SK-N-SH (cell line): ENCODE data around the gene STK40. TPM values are rescaled to one million over a fixed set of nuclear protein-coding genes. Genes with fewer than 3 reads are reported as not detected.

ENCODE experiments used
- CTCF ChIA-PET: fragments of 300-600, 350-600 bp; formaldehyde crosslinking; extraction: SDS; loops from one replicate; lab custom pipeline; 2021; lab: Yijun Ruan, JAX
- POLR2A ChIA-PET: fragments of 350-600 bp; sonication (Branson Sonifier 250); formaldehyde crosslinking; extraction: SDS; loops from one replicate; lab custom pipeline; 2020; ENCODE audit warnings: antibody characterized with exemption, inconsistent platforms; lab: Yijun Ruan, JAX
- DNase-seq: peaks from one replicate; pipeline ENCODE4 v3.0.0; 2012
- H2AFZ ChIP-seq: fragments of 200-600 bp; sonication (generic); 2 replicates; pipeline ENCODE4 v1.8.1; 2016; ENCODE audit warnings: antibody characterized with exemption, mild to moderate bottlenecking, low read depth
- H3F3A ChIP-seq: fragments of 200-600 bp; sonication (generic); replicated peaks from 2 replicates; pipeline ENCODE3; 2016; ENCODE audit warnings: antibody characterized with exemption, mild to moderate bottlenecking; ENCODE audit not compliant: insufficient read depth
- H3K27ac ChIP-seq, 2 experiments: fragments of 200-500 bp in 1 of 2; fragments of 200-600 bp in 1 of 2; sonication (Bioruptor generic) in 1 of 2; sonication (generic), shearing (Covaris generic) in 1 of 2; 2 replicates each; pipeline versions ENCODE4 v1.5.1 to v1.6.1; 2014 to 2016; ENCODE audit warnings: low read depth in 2 of 2, inconsistent platforms in 1 of 2, low read length in 1 of 2, mild to moderate bottlenecking in 1 of 2, mixed read lengths in 1 of 2
- H3K27me3 ChIP-seq: fragments of 200-600 bp; sonication (generic), shearing (Covaris generic); 2 replicates; pipeline ENCODE4 v1.6.1; 2016; ENCODE audit warnings: mixed run types; ENCODE audit not compliant: insufficient read depth
- H3K36me3 ChIP-seq, 2 experiments: fragments of 200-500 bp in 1 of 2; fragments of 200-600 bp in 1 of 2; sonication (Bioruptor generic) in 1 of 2; sonication (generic) in 1 of 2; replicated peaks in 1 of 2; 2 replicates each; pipeline versions ENCODE3 to v1.5.1; 2014 to 2016; ENCODE audit warnings: low read length in 1 of 2, mild to moderate bottlenecking in 1 of 2; ENCODE audit not compliant: insufficient read depth in 2 of 2, control insufficient read depth in 1 of 2
- H3K4me1 ChIP-seq, 2 experiments: fragments of 200-500 bp in 1 of 2; fragments of 200-600 bp in 1 of 2; sonication (Bioruptor generic) in 1 of 2; sonication (generic), shearing (Covaris generic) in 1 of 2; 2 replicates each; pipeline versions ENCODE4 v1.5.1 to v1.6.1; 2014 to 2016; ENCODE audit warnings: low read depth in 1 of 2, low read length in 1 of 2, mixed run types in 1 of 2; ENCODE audit not compliant: insufficient read depth in 2 of 2, control insufficient read depth in 1 of 2
- H3K4me2 ChIP-seq: fragments of 200-600 bp; sonication (generic), shearing (Covaris generic); 2 replicates; pipeline ENCODE4 v1.6.1; 2017; ENCODE audit warnings: mixed run types
- H3K4me3 ChIP-seq, 2 experiments: fragments of 200-500 bp in 1 of 2; fragments of 200-600 bp in 1 of 2; sonication (Bioruptor generic) in 1 of 2; sonication (generic), shearing (Covaris generic) in 1 of 2; 2 replicates each; pipeline versions ENCODE4 v1.5.1 to v1.8.1; 2014 to 2016; ENCODE audit warnings: low read depth in 2 of 2, inconsistent platforms in 1 of 2, low read length in 1 of 2, mild to moderate bottlenecking in 1 of 2, mixed read lengths in 1 of 2, moderate library complexity in 1 of 2
- H3K79me2 ChIP-seq: fragments of 200-600 bp; sonication (generic); 2 replicates; pipeline ENCODE4 v1.8.1; 2017; ENCODE audit warnings: mild to moderate bottlenecking; ENCODE audit not compliant: insufficient read depth
- H3K9ac ChIP-seq: fragments of 200-600 bp; sonication (generic); 2 replicates; pipeline ENCODE4 v1.6.1; 2017; ENCODE audit warnings: mixed run types
- H3K9me2 ChIP-seq: fragments of 200-600 bp; sonication (generic); 2 replicates; pipeline ENCODE4 v1.6.1; 2017; ENCODE audit warnings: mixed run types
- H3K9me3 ChIP-seq: fragments of 200-600 bp; sonication (generic); 2 replicates; pipeline ENCODE4 v1.6.1; 2017; ENCODE audit warnings: mixed run types, mild to moderate bottlenecking, moderate library complexity
- H4K20me1 ChIP-seq: fragments of 200-600 bp; sonication (generic); 2 replicates; pipeline ENCODE4 v1.6.1; 2017; ENCODE audit warnings: mild to moderate bottlenecking, mixed run types; ENCODE audit not compliant: insufficient read depth
- CHD2 ChIP-seq: fragments of 150-350 bp; IDR thresholded peaks from 2 replicates; pipeline ENCODE4 v1.6.1; 2018; ENCODE audit warnings: low read length; ENCODE audit not compliant: partially characterized antibody
- ELF1 ChIP-seq: IDR thresholded peaks from 2 replicates; pipeline ENCODE4 v1.4.0; 2012
- FOSL2 ChIP-seq: IDR thresholded peaks from 2 replicates; pipeline ENCODE4 v1.4.0; 2012; ENCODE audit warnings: low read depth, mild to moderate bottlenecking, moderate library complexity, borderline replicate concordance
- FOXJ3 ChIP-seq: sonication (generic); formaldehyde crosslinking; IDR thresholded peaks from 2 replicates; pipeline ENCODE4 v1.5.1; 2020; ENCODE audit warnings: mild to moderate bottlenecking, missing genetic modification reagents
- FOXM1 ChIP-seq: IDR thresholded peaks from 2 replicates; pipeline ENCODE4 v1.4.0; 2012; ENCODE audit warnings: low read depth, mild to moderate bottlenecking
- GATA2 ChIP-seq: sonication (generic); formaldehyde crosslinking; IDR thresholded peaks from 2 replicates; pipeline ENCODE4 v1.5.0; 2020; ENCODE audit warnings: mild to moderate bottlenecking, missing genetic modification reagents
- MAX ChIP-seq: IDR thresholded peaks from 2 replicates; pipeline ENCODE4 v1.4.0; 2012; ENCODE audit warnings: low read depth
- NRF1 ChIP-seq: IDR thresholded peaks from 2 replicates; pipeline ENCODE4 v1.6.1; 2012; ENCODE audit warnings: low read depth, mild to moderate bottlenecking, low read length
- PBX3 ChIP-seq: IDR thresholded peaks from 2 replicates; pipeline ENCODE4; 2012
- POLR2AphosphoS5 ChIP-seq: IDR thresholded peaks from 2 replicates; pipeline ENCODE4 v1.6.1; 2012; ENCODE audit warnings: low read depth, low read length
- RAD21 ChIP-seq: IDR thresholded peaks from 2 replicates; pipeline ENCODE4 v1.6.1; 2012; ENCODE audit warnings: mild to moderate bottlenecking, low read length
- RCOR1 ChIP-seq: fragments of 150-350 bp; IDR thresholded peaks from 2 replicates; pipeline ENCODE4 v1.6.1; 2017; ENCODE audit warnings: antibody characterized with exemption, low read length
- REST ChIP-seq: IDR thresholded peaks from 2 replicates; pipeline ENCODE4 v1.6.1; 2012; ENCODE audit warnings: mild to moderate bottlenecking, low read depth, low read length, moderate library complexity
- RFX5 ChIP-seq: IDR thresholded peaks from 2 replicates; pipeline ENCODE4 v1.6.1; 2012; ENCODE audit warnings: mild to moderate bottlenecking, improper control_type of control experiment, low read length
- RXRA ChIP-seq: IDR thresholded peaks from 2 replicates; pipeline ENCODE4 v1.4.0; 2012; ENCODE audit warnings: low read depth, mild to moderate bottlenecking, borderline replicate concordance
- SMC3 ChIP-seq: IDR thresholded peaks from 2 replicates; pipeline ENCODE4 v1.6.1; 2012; ENCODE audit warnings: low read depth, low read length, improper control_type of control experiment
- TCF12 ChIP-seq: IDR thresholded peaks from 2 replicates; pipeline ENCODE4 v1.4.0; 2012
- USF2 ChIP-seq: fragments of 150-350 bp; IDR thresholded peaks from 2 replicates; pipeline ENCODE4 v1.6.1; 2017; ENCODE audit warnings: antibody characterized with exemption, low read length, low read depth, borderline replicate concordance
- YY1 ChIP-seq: IDR thresholded peaks from 2 replicates; pipeline ENCODE4 v1.4.0; 2012; ENCODE audit warnings: low read depth, mild to moderate bottlenecking
- WGBS: methylation state at CpG from one replicate; pipeline ENCODE4 v1.1.6; 2017; ENCODE audit warnings: low lambda C conversion rate; 5-methylcytosine and 5-hydroxymethylcytosine counted together
- polyA plus RNA-seq, 3 experiments: library from polyadenylated mRNA; depleted of rRNA; stranded (reverse); fragments of >200 nt; gene quantifications; 2 replicates each; pipeline ENCODE4 v1.2.3, GENCODE V29; 2012
- TF ChIP-seq, protein P1 (sequence below): IDR thresholded peaks from 2 replicates; pipeline ENCODE4 v1.4.0; 2012; ENCODE audit warnings: low read depth, borderline replicate concordance

The STK40 gene
- polyA plus RNA-seq, 1 of the 3 experiments (the other 2 are of a cell fraction), result 43.3 TPM

DNA sequence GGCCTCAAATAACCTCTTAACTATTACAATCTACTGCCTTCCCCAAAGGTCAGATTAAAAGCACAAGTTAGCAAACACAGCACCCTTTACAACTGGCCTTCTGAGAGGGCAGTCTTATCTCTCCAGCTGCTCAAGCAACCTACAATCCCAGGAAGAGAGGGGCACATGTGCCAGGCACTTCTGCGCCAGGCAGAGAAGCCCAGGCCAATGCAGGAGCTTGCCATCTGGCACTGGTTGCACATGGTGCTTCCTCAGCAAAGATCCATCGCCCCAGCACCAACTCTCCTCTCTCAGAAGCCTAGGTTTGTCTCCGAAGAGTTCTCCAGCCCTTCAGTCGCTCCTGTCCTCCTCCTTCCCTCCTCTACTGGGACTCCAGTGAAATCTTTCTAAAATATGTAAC, 2.5 kb downstream of the STK40 start:
- POLR2A ChIA-PET, result no interaction called here
- no peak overlapping the region for H3K9ac ChIP-seq
- H2AFZ ChIP-seq, result no peak overlapping the region
- 94% methylated on average over 4 of the region's 4 CpGs for WGBS
- H3K4me3 ChIP-seq, result peak overlapping the region in 1 of 2 experiments; percentile 83; a peak in 1 of 4 replicates
- no peaks in the 10 kb centered on the region for H3K27me3 ChIP-seq
- no peak for TF ChIP-seq RFX5
- no peak for TF ChIP-seq GATA2 (CRISPR knock-in tag)
- no peak for TF ChIP-seq RAD21
- no peak for TF ChIP-seq POLR2AphosphoS5
- TF ChIP-seq, protein P1, sequence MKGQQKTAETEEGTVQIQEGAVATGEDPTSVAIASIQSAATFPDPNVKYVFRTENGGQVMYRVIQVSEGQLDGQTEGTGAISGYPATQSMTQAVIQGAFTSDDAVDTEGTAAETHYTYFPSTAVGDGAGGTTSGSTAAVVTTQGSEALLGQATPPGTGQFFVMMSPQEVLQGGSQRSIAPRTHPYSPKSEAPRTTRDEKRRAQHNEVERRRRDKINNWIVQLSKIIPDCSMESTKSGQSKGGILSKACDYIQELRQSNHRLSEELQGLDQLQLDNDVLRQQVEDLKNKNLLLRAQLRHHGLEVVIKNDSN, result no peak
- no peak for TF ChIP-seq MAX
- no peak for TF ChIP-seq ELF1
- no peak for TF ChIP-seq SMC3
- no peak for TF ChIP-seq FOXJ3 (CRISPR knock-in tag)
- TF ChIP-seq CHD2, result no peak
- no peak for TF ChIP-seq USF2
- no peak for TF ChIP-seq YY1
- H3K27ac ChIP-seq, result 0 out of 4 replicates have a peak overlapping the region, but pooled peaks of 1 of the 2 experiments have one; percentile 1
- peaks cover 31 to 37% of the 10 kb centered on the region in 2 experiments for H3K4me1 ChIP-seq
- no peaks in the 10 kb centered on the region for H3K9me2 ChIP-seq
- peaks cover 64% of the 10 kb centered on the region for H4K20me1 ChIP-seq
- CTCF ChIA-PET, result interaction anchor here (10.1 kb wide), 1 partner anchor 16 kb away, joined by 78 read pairs; no protein-coding TSS in a partner anchor
- H3K79me2 ChIP-seq, result peaks cover 74% of the 10 kb centered on the region
- peak overlapping the region; percentile 93 for H3K4me2 ChIP-seq
- peaks cover 16% of the 10 kb centered on the region for H3F3A ChIP-seq
- peaks cover 0 to under 1% of the 10 kb centered on the region in 2 experiments for H3K36me3 ChIP-seq
- no peaks in the 10 kb centered on the region for H3K9me3 ChIP-seq
- DNase-seq, result no peak

GRCh38 chr1:36382669-36383068, 3.1 kb downstream of the STK40 start:
- H3K9me3 ChIP-seq, result no peaks in the 10 kb centered on the region
- CTCF ChIA-PET, result interaction anchor here (10.1 kb wide), 1 partner anchor 15 kb away, joined by 78 read pairs; no protein-coding TSS in a partner anchor
- WGBS, result 97% methylated on average over 4 of the region's 4 CpGs
- H3K4me3 ChIP-seq, result no peak overlapping the region
- no peak overlapping the region for H3K9ac ChIP-seq
- peaks cover 25 to 35% of the 10 kb centered on the region in 2 experiments for H3K4me1 ChIP-seq
- peak overlapping the region; percentile 93 for H3K4me2 ChIP-seq
- TF ChIP-seq REST (no peak), ELF1 (no peak), RXRA (no peak), RCOR1 (no peak), NRF1 (no peak), TCF12 (no peak), SMC3 (no peak), PBX3 (no peak), FOSL2 (no peak), YY1 (no peak), FOXM1 (no peak)
- TF ChIP-seq, protein P1, result no peak
- TF ChIP-seq, all 33 proteins: peak for 0
- Histone ChIP-seq H3K79me2 (peaks cover 79% of the 10 kb centered on the region), H3K36me3 (peaks cover 0 to 5% of the 10 kb centered on the region in 2 experiments), H3K27ac (no peak overlapping the region), H2AFZ (no peak overlapping the region), H3F3A (peaks cover 11% of the 10 kb centered on the region), H4K20me1 (peaks cover 64% of the 10 kb centered on the region), H3K9me2 (no peaks in the 10 kb centered on the region), H3K27me3 (no peaks in the 10 kb centered on the region)
- DNase-seq, result no peak
- POLR2A ChIA-PET, result no interaction called here
